Stimulated activated CD8-positive, alpha-beta memory T cell treated with anti-CD3 and anti-CD28 coated beads, Interleukin-7, amount 100 ng/mL, for 24 hours (primary cell): ENCODE measurements around the gene DHCR7.
"Not testable (repeated sequence)": the region's sequence is repeated elsewhere in the genome, so short reads cannot be mapped to it uniquely, and the experiment has no call there.

Experiments
- DNase-seq: peaks from one replicate; pipeline ENCODE4 v3.0.0-alpha.2; 2020; ENCODE audit warnings: low read depth

DHCR7 gene

DNA sequence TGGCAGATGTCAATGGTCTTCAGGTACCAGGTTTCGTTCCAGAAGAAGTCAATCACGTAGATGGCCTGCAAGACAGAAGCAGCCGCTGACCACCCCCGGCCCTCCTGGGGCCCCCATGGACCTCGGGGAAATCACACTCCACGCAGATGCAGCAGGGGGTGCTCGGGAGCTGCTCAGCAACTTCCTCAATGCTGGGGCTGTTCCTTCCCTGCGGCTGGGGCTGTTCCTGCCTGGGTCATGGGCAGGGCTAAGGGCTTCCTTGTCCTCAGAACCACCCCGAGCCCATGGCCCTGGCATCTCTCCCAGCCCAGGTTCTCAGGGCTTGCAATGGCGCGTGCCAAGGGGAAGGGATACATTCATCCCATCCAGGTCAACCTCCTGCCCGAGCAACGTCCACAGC is 10.3 kb downstream of the DHCR7 start:
- DNase-seq = no peak

- no peak for DNase-seq
Observed at GRCh38 chr11:71437399-71437798, 10.8 kb downstream of the DHCR7 start.

DNA sequence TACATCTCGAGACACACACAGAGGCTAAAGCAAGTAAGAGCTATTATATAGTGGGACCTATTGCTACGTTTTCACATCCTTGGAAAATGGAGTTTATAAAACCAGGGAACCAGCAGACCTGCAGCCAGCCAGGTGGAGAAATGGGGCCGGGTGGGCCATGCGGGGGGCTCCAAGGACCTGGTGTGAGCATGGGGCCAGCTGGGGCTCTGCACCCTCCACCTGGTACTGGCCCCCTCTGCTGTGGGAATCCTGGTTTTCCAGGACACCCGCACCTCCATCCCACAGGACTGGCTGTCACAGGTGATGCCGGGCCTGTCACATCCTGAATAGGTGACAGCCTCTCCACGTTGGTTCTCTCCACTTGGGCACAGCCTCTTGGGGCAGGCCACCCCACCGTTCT is 11.3 kb downstream of the DHCR7 start:
- no peak for DNase-seq

GRCh38 chr11:71435278-71435951 is 12.8 kb downstream of the DHCR7 start:
- no peak for DNase-seq

- no peak for DNase-seq
Observed at GRCh38 chr11:71434576-71435130, 13.5 kb downstream of the DHCR7 start.

- no peak for DNase-seq
Observed at GRCh38 chr11:71433648-71434450, 14.3 kb downstream of the DHCR7 start.

GRCh38 chr11:71432761-71433647 is 15.2 kb downstream of the DHCR7 start:
- no peak for DNase-seq

- DNase-seq = no peak
Observed at GRCh38 chr11:71431271-71431670, 16.9 kb downstream of the DHCR7 start.

DNA sequence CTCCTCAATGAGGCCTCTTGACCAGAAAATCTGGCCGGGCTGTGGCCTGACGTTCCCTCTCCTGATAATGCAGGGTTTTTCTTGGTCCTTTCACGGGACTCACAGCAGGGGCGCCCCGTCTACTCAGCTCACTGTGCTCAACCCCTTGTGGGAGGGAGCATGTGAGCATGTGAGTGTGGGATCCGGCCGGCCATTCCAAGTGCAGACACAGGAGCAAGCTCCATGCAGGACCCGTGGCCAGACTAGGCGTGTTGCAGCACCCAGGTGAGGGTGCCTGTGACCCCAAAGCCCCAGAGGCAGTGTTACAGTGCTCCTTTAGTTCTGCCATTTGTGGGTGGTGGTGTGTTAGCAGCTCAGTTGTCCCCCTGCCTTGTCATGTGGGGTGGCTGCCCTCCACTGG is 18.0 kb downstream of the DHCR7 start:
- DNase-seq = no peak

DNA sequence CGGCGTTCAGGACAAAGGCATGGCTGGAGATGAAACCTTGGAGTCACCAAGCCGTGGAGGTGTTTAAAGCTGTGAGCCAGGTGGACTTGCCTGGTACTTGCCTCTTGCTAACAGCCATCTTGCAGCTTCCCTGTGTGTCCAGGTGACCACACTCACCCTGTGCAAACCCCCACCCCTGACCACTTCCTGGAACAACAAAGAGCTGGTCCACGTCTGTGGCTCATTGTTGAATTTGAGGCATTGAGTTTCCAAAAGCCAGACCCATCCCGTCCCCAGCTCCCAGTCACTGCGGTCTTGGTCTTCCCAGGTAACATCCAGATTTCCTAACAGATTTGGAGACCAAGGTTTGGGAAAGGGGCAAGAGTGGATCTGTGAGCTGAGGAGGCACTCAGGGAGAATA is 18.5 kb downstream of the DHCR7 start:
- no peak for DNase-seq

DNA sequence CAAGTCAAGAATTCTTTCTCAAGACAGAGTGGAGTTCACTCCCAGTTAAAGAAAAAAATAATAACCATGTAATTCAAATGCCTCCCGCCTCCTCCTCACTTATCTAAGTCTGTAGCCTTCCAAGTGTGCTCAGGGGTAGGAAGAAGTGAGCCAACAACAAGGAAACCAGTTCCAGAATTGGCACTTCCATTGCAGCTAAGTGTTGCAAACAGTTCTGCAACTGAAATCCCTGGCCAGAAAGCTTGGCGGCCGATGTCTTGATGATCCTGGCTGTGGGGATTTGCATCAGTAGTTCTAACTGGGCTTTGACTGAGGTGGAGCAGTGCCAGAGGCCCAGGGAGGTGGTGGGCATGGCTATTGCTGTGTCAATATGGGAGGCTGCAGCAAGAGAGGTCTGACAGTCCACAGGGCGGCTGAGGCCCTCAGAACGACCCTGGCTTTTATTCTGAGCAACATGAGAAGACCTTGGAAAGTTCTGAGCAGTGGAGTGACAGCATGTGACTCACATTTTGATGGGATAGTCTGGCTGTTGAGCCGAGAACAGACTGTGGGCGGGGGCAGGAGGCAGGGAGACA is 19.2 kb downstream of the DHCR7 start:
- DNase-seq = no peak

GRCh38 chr11:71426413-71426812 is 21.8 kb downstream of the DHCR7 start:
- no peak for DNase-seq

DNA sequence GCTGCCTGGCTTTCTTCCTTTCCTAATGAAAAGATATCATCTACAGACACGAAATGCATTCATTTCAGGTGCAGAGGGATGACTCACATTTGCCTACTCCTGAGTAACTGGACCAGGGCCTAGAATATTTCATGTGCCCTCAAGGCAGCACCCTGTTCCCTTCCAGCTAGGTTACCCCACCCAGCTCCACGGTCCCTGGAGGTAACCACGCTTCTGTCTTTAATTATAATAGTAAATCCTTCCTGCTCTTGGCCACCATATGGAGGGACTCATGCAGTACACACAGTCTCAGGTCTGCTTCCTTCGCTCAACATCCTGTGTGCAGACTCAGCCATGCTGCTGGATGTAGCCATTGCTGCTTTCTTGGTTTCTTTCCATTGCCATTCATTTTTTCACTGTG is 22.3 kb downstream of the DHCR7 start:
- no peak for DNase-seq

GRCh38 chr11:71425409-71425808 is 22.8 kb downstream of the DHCR7 start:
- no peak for DNase-seq

DNA sequence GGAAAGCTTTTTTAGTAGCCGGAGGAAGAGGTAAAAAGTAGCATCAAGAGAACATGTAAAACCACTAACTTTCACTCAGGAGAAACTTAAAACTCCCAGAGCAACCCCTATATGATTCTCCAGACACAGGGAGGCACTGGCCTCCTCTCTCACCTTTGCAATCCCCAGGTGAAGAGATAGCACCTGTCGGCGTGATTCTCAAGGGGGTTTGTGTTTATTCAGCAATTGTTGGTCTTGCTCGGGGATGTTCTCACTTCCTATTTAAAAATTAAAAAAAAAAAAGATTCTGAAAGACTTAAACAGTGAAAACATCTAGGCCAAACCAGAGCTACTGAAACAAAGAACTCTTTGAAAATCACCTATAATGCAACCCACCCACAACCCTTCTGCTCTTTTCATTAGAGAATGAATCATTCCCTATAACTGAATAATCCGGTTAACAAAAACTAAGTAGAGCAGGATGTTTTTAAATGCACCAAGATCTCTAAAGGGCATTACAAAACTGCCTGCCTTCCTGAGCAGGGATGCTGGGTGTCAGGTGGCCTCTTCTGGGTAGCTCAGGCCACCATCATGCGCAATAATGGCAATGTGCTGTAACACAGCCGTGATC is 24.9 kb downstream of the DHCR7 start:
- no peak for DNase-seq

- DNase-seq = not testable (repeated sequence)
Observed at GRCh38 chr11:71422318-71422717, 25.9 kb downstream of the DHCR7 start.

DNA sequence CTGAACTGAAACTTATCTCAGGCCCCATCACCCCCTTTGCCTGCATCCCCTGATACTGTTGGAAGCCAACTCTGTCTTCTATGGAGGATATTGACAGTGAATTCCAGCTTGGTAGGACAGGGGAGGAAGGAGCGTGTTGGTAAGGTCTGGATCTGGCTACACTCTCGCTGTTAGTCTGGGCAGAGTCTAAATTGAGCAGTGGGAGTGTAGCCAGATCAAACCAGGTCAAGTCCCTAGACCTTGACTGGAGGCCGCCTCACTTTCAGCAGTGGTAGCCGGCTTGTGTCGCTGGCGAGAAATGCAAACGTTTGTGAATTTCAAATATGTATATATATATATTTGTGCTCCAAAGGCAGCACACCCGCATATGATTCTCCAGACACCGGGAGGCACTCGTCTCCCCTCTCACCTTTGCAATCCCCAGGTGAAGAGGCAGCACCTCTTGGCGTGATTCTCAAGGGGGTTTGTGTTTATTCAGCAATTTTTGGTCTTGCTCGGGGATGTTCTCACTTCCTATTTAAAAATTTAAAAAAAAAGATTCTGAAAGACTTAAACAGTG is 26.7 kb downstream of the DHCR7 start:
- no peak for DNase-seq

- no peak for DNase-seq
Observed at GRCh38 chr11:71420455-71421241, 27.5 kb downstream of the DHCR7 start.

DNA sequence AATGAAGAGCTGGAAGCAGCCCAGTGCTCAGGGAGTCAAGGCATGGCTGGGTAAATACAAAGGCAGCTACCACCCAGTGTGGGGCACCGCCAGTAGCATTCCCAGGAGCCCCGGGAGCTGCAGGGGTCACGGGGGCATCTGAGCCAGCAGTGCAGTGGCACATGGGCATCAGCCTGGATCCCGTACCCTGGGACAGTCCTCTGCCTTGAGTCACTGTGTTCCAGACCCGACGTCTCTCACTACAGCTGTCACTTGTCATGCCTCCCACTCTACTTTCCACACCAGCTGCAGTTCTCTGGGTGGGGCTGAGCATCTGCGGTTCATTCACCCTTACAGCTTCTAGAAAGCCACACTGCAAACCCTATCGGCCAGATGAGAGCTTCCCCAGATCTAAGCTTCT is 29.6 kb downstream of the DHCR7 start:
- DNase-seq = no peak

- no peak for DNase-seq
Observed at GRCh38 chr11:71414645-71415044, 33.5 kb downstream of the DHCR7 start.
